HCT116 (cell line): ENCODE measurements around the gene MAP4K4.

Experiments
- CEBPB ChIP-seq: IDR thresholded peaks from 2 replicates; pipeline ENCODE4 v1.6.1; 2012; ENCODE audit warnings: low read depth
- EZH2 ChIP-seq: fragments of 200-600 bp; sonication (generic); IDR thresholded peaks from 2 replicates; pipeline ENCODE4 v1.6.1; 2017; ENCODE audit warnings: antibody characterized with exemption, mixed run types
- FOSL1 ChIP-seq: IDR thresholded peaks from 2 replicates; pipeline ENCODE4 v1.6.1; 2012; ENCODE audit warnings: low read depth
- POLR2A ChIP-seq: IDR thresholded peaks from 2 replicates; pipeline ENCODE4 v1.7.0; 2011; ENCODE audit warnings: borderline replicate concordance; ENCODE audit not compliant: insufficient read depth, insufficient read length; ENCODE audit errors: extremely low read depth
- RAD21 ChIP-seq: IDR thresholded peaks from 2 replicates; pipeline ENCODE4 v1.6.1; 2012; ENCODE audit warnings: low read depth, mild to moderate bottlenecking
- SIN3A ChIP-seq: IDR thresholded peaks from 2 replicates; pipeline ENCODE4 v1.6.1; 2012; ENCODE audit warnings: low read depth
- SP1 ChIP-seq: IDR thresholded peaks from 2 replicates; pipeline ENCODE4 v1.6.1; 2012; ENCODE audit warnings: low read depth
- TCF7L2 ChIP-seq: IDR thresholded peaks from 2 replicates; pipeline ENCODE4 v1.7.0; 2011; ENCODE audit warnings: borderline replicate concordance, inconsistent platforms; ENCODE audit not compliant: insufficient read depth, insufficient read length; ENCODE audit errors: extremely low read depth
- ZFX ChIP-seq: fragments of 450-650 bp; IDR thresholded peaks from 2 replicates; pipeline ENCODE4 v1.6.1; 2017
- ZNF274 ChIP-seq: fragments of 200-500 bp; sonication (Bioruptor generic); IDR thresholded peaks from 2 replicates; pipeline ENCODE4 v1.6.1; 2014; ENCODE audit warnings: mild to moderate bottlenecking, low read depth, low read length, inconsistent platforms
- TF ChIP-seq, protein P1 (sequence below): IDR thresholded peaks from 2 replicates; pipeline ENCODE4 v1.6.1; 2012
- TF ChIP-seq, protein P2 (sequence below), 3 experiments: fragments of 200-600 bp in 1 of 3; sonication (generic) in 1 of 3; IDR thresholded peaks in 2 of 3; conservative IDR thresholded peaks in 1 of 3; 2 replicates each; pipeline ENCODE4 v1.5.1; 2012 to 2017; ENCODE audit warnings: low read depth in 2 of 3, low read length in 2 of 3, antibody characterized with exemption in 1 of 3, borderline replicate concordance in 1 of 3, control low read depth in 1 of 3, mild to moderate bottlenecking in 1 of 3, mixed read lengths in 1 of 3, mixed run types in 1 of 3, moderate library complexity in 1 of 3; ENCODE audit not compliant: insufficient read depth in 1 of 3

DNA sequence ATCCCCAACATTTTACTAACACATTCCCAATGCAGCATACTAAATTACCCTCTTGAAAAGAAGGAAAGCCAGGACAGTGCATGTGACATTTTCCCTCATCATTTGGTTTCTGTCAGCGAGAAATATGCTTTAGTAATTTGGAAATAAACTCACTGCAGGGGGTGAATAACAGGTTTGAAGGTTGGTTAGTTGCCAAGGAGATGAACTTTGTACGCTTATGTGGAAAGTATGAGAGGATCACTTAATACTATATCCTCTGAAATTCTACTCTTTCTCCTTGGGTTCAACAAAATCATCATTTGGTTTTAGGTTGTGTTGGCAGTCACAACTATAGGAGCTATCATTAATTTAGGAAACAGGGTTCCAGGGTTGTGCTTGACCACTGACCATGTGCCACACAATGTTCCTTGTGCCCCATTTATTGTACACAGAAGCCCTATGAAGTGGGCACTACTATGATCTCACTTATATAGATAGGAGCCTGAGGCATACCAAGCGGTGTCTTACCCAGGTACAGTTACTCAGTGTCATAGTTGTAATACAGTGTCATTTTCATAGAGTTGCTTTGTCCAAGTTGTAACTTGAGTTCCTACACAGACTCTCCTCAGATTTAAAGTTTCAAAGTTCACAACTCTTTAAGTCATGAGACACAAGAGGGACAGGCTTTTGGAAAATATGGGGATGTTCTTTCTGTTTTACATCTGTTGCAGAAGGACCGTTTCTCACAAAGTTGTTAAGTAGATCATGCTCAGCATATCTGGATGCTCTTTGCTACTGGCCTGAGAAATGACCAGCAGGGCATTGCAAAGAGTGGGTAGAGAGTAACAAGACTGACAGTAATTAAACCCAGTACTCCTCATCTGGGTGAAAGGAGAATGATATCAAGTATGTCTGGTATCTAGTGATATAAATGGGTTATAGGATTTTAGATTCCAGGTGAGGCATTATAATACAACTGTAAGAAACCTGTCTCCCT, 91.8 kb downstream of the MAP4K4 start:
- TF ChIP-seq, protein P1, sequence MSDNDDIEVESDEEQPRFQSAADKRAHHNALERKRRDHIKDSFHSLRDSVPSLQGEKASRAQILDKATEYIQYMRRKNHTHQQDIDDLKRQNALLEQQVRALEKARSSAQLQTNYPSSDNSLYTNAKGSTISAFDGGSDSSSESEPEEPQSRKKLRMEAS, result no peak
- no peak for TF ChIP-seq EZH2
- TF ChIP-seq POLR2A, result no peak
- no peak for TF ChIP-seq FOSL1
- TF ChIP-seq ZNF274, result no peak
- TF ChIP-seq, protein P2, sequence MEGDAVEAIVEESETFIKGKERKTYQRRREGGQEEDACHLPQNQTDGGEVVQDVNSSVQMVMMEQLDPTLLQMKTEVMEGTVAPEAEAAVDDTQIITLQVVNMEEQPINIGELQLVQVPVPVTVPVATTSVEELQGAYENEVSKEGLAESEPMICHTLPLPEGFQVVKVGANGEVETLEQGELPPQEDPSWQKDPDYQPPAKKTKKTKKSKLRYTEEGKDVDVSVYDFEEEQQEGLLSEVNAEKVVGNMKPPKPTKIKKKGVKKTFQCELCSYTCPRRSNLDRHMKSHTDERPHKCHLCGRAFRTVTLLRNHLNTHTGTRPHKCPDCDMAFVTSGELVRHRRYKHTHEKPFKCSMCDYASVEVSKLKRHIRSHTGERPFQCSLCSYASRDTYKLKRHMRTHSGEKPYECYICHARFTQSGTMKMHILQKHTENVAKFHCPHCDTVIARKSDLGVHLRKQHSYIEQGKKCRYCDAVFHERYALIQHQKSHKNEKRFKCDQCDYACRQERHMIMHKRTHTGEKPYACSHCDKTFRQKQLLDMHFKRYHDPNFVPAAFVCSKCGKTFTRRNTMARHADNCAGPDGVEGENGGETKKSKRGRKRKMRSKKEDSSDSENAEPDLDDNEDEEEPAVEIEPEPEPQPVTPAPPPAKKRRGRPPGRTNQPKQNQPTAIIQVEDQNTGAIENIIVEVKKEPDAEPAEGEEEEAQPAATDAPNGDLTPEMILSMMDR (IDR thresholded peaks at IDR 0.05 in 2 of 3, conservative IDR thresholded peaks at IDR 0.05 in 1 of 3; ENCODE audit: borderline replicate concordance in 1 of 3, insufficient read depth in 1 of 3, low read depth in 2 of 3, low read length in 2 of 3), result no peak
- TF ChIP-seq SIN3A, result no peak
- no peak for TF ChIP-seq SP1
- no peak for TF ChIP-seq ZFX
- no peak for TF ChIP-seq RAD21
- TF ChIP-seq TCF7L2, result no peak
- TF ChIP-seq CEBPB, result no peak
